SU-DHL-6 (cell line): ENCODE measurements around the gene ZNF320.

ENCODE experiments used
- CTCF ChIP-seq: fragments of 200-600 bp; sonication (generic); IDR thresholded peaks from one replicate; pipeline ENCODE4 v1.5.1; 2017; ENCODE audit warnings: antibody characterized with exemption, mild to moderate bottlenecking, low read length, moderate library complexity; ENCODE audit not compliant: insufficient read depth, poor library complexity, severe bottlenecking
- EZH2phosphoT487 ChIP-seq: fragments of 200-600 bp; sonication (generic), shearing (Covaris generic); conservative IDR thresholded peaks from 2 replicates; pipeline ENCODE4 v1.6.1; 2018; ENCODE audit warnings: mild to moderate bottlenecking, antibody characterized with exemption, low read length, moderate library complexity, mixed read lengths

GRCh38 chr19:52871466-52871865 is 26.0 kb downstream of the ZNF320 start:
- no peak for TF ChIP-seq CTCF
- no peak for TF ChIP-seq EZH2phosphoT487
